GM19238 (cell line): ENCODE data around the gene AFAP1L2.

ENCODE experiments used
- DNase-seq: peaks from one replicate; pipeline ENCODE4 v3.0.0; 2011; ENCODE audit warnings: low spot score; ENCODE audit not compliant: insufficient read length

AFAP1L2 gene

DNA sequence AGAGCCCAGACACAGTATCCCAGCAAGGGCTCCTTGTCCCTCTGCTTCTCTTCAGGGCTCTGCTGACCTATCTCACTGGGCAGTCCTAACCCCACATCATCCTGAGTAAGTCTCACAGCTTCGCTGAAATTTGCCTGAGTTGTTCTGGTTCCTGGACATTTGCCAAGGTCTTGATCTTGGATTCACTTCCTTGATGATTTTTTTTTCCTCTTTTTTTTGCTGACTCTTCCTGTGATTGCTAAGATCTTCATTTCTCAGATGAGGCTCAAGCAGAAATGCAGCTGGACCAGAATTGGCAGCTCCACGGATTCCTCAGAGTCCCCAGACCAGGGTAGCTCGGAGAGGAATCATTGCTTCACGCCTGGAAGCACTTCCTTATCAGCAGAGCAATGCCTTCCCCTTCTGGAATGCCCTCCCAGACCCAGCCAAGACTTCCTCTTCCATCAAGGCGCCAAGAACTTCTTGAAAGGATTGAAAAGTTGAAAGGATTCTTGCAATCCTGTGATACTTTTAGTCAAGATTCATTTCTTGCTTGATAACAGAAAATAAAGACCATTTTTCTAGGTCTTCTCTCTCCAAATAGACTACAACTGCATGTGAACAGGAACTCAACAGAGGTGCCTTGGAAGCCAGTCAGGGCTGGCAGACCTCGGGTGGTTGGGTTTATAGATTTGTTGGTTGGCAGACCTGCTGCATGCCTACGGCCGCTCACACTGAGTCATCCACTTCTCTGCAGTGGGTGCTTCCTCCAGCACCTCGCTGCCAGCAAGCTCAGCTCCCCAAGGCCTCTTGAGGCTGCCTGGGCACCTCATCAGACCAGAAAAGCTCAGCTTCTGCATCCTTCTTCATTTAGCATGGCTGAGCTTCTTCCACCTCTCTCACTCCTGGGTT lies 8.8 kb upstream of the AFAP1L2 start:
- DNase-seq, result no peak

DNA sequence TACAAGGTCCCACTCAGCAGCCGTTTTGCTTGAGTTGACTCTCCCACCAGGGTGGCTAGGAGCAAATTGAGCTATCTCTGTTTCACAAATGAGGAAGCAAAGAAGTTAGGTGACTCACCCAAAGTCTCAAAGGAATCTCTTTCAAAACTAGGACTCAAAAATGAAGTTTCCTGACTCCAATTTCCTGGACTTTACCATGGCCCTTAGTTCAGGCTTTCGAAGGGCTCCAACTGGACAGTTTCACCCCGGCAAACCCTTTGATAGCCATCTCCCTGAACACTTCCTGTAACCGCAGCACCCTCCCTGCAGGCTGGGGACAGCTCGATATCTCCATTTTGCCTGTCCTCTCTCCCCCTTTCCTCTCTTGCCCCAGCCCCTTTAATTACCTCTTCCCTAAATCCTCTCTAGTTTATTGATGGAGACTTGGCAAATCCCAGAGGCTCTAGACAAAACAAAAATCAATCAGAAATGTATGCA lies 4.7 kb upstream of the AFAP1L2 start:
- no peak for DNase-seq

DNA sequence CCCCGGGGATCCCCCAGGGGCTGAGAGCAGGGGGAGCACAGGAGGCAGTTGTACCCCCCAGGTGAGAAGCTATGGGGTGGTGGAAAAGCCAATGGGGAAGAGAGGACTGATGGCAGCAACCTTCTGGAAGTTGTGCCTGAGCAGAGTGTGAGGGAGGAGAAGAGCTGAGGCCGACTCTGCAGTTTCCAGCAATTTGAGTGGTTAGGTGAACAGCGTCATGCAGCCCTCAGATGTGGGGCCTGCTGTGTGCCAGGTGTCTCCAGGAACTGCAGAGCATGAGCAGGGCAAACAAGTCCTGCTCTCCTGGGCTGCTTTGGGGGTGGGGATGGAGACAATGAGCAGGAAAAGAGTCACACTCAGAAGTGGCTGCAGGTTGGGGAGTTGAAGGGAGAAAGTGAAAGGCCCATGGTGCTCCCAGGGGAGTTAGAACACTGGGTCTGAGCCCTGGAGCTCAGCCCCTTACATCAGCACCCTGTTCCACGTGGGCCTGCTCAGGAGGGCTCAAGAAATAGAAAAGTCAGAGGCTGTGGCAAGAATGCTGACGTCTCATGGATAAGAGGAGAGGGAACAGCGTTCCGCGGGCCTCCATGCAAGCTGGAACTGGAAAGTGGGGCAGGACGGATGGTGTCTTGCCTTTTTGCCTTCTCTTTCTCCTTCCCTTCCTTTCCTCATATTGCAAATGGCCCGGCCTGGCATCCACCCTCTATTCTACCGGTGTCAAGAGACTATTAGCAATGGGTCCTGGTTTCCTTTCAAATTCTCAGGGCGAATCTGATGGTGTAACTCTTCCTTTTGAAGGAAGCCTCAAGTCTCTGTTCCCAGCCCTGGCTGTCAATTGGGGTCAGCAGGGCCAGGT lies 4.0 kb upstream of the AFAP1L2 start:
- DNase-seq, result no peak

DNA sequence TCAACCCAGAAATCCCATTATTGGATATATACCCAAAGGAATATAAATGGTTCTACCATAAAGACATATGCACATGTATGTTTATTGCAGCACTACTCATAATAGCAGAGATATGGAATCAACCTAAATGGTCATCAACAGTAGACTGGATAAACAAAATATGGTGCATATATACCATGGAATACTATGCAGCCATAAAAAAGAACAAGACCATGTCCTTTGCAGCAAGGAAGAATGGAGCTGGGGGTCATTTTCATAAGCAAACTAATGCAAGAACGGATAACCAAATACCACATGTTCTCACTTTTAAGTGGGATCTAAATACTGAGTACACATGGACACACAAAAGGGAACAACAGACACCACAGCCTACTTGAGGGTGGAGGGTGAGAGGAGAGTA lies 2.2 kb upstream of the AFAP1L2 start:
- DNase-seq, result no peak

DNA sequence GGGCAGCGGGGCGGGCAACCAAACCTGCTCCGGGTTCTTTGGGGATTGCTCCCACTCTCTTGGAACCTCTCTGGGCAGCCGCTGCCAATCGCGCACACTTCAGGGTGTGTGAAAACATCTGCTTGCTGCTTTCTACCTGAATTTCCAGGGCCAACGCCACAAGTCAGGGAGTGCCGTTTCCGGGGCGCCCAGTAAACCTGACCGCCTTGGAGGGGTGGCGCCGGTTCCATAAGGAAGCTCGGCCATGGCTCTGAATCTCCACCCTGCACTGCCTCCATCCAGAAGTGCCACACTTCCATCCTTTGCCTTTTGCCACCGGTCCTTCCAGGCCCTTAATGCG lies 679 bp upstream of the AFAP1L2 start:
- DNase-seq, result no peak

DNA sequence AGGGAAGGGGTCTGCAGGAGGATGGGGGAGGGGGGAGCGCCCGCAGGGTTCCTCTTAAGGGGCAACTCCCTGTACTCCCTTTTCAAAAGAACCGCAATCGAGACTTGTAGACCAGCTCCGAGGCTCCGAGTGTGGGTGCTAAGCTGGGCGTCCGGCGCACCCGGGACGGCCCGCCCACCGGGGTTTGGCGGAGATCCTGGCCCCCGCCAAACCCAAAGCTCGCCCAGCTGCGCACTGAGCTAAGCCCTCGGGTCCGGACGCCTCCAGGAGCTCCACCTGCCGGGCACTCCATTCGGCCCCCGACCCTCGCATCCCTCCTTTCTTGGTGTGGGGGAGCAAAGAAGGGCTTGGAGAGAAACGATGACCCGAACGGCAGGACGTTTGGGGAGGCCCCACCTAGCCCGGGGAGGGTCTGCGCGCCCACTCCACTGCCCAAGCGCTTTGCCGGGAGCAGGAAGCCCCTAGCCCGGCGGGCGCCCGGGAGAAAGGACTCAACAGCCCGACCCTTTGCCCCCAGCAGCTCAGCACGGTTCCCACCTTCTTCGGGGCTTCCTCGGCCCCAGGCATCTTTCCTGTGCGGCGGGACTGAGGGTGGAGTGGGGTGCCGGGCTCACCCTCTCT lies 651 bp downstream of the AFAP1L2 start:
- no peak for DNase-seq

DNA sequence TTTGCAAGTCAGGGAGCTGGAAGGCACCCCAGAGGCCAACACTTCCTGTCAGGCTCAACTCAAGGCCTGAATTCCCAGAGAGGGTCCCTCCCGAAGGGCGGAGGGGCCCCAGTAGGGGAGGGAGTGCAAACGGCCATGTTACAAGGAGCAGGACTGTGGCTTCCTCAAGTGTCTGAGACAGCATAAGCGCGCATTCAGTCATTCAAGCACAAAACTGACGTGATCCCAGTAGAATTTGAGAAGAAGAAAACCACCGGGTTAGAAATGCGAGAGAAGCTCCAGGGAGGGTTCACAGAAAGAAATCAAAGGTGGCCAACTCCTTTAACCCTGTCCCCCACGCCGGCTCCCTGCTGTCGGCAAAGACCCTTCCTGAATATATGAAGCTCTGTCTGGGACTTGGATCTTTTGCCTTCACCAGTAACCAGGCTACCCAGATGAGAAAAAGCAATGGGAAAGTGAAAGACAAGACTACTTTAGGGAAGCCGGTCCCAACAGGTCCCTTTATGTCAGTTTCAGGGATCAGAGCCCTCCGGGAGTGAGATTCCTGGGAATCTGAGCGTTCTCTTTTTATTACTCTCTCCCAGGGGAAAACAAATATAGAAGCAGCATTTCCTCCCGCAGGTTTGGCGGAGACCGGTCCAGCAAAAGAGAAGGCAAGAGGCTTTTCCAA lies 1.3 kb downstream of the AFAP1L2 start:
- no peak for DNase-seq

DNA sequence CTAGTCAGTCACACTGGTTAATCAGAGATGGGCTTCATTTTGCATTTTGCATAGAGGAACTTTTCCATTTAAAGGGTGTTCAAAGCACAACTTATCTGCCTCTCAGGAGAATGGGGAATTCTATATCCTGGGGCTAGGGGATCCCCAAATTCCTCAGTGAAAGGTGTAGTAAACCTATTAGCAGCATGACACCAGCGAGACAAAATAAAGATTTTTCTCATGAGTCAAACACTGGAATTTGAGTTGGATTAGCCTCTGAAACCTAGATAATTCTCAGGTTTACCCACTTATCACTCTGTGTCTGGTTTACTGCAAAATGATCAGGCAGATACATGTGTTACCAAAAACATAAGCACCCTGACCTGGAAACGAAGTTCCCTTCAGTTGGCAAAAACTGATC lies 2.1 kb downstream of the AFAP1L2 start:
- DNase-seq, result no peak

DNA sequence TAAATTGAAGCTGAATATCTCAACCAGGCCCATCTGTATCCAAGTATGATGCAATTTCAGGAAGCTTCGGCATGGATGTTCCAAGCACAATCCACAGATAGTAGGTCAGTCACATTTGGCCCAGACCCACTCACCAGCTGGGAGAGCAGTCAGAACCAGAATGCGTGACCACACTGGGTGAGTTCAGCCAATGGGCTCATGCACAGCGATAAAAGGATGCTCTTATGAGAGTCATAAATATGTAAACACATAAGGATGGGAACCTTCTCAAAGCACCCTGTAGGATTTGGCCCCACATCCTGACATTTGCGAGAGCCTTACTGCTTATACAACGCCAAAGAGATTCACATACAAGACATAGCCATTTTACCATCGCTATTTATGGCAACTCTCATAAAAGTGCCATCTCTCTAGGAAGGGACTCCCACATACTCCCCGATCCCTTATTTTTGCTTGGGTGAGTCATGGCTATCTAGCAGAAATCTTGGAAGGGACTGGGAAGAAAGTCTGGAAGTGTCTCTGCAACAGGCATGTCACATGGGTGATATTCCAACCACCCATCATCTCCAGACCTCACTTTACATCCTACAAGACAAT lies 3.0 kb downstream of the AFAP1L2 start:
- no peak for DNase-seq

DNA sequence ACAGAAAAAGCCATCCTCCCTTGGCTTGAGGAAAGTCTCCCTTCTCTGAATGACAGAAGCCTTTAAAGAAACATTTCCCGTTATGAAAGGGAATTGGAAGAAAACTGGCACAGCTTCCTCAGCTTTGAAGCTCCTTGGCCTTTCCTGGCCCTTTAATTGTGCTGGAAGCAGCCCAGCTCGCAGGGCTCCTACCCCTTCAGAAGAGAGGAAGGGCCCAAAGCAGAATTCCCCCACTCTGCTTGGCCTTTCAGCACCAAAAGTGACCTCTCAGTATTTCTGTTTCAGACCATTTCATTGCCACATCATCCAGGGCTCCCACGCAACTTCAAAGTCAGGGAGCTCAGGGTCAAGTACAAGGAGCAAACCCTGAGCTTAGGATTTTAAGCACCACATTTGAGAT lies 4.2 kb downstream of the AFAP1L2 start:
- DNase-seq, result no peak

DNA sequence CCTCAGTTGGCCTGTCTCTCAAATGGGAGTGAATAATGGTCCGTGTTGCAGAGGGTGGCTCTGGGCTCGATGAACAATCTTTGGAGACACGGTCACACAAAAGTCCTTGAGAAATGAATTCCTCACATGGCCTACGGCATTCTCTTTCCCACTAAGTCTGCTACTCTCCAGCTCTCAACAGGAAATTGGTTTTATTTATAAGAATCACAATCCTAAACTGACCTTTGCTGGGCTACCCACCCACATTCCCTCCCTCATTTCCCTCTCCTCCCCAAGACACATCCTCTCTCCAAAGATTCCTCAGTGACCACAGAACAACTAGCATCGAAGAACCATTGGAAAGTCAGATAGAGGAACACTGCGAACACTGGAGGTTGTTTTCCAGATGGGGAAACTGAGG lies 4.7 kb downstream of the AFAP1L2 start:
- no peak for DNase-seq

DNA sequence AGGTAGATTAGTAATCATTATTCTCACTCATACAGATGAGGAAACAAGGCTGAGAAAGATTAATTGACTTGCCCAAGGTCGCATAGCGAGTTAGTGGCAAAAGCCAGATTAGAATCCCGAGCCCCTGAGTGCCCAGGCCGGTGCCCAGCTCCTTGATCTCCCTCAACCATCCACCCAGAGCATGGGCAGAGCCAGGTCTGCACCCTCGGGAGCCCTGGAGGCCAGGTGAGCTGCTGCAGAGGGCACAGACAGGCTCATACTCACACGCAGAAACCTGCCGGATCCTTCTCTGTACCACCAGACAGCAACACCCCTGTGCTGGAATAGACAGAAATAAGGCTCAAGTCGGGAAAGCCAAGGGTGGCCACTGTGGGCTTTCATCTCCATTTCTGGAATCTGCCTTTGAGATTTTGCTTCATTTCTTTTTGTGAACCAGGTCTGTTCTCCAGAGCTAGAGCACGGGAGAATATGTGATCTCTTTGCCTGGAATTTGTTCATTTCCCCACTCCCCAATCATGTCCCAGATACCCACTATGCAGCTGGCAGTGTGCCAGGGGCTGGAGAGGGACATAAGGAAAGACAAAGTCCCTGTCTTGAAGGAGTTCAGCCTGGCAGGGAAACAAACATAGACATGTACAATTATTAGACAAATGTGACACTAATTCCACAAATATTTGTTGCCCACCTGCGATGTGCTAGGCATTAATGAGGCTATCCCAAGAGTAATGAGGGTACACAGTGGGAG lies 5.5 kb downstream of the AFAP1L2 start:
- no peak for DNase-seq

DNA sequence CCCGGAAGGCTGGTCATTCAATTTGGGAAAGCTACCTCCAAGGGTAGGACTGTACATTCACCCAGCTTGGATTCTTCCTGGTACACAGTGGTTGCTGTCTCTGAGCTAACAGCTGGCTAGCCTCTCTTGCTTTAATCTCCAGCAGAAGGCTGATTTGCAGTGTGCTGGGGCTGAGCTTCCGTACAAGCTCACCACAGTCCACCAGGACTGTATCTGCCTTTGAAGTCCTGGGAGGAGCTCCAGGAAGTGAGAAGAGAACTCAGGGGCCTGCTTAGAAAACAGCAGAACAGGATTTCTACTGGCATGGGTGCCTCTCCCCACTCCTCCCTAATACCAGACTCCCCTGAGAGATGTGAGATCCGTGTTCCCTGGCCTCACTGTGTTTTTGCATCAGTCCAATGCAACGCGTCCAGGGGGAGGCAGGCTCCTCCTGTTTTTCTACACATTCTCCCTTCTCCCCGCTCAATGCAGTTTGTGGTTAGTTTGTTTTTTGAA lies 6.6 kb downstream of the AFAP1L2 start:
- DNase-seq, result no peak

DNA sequence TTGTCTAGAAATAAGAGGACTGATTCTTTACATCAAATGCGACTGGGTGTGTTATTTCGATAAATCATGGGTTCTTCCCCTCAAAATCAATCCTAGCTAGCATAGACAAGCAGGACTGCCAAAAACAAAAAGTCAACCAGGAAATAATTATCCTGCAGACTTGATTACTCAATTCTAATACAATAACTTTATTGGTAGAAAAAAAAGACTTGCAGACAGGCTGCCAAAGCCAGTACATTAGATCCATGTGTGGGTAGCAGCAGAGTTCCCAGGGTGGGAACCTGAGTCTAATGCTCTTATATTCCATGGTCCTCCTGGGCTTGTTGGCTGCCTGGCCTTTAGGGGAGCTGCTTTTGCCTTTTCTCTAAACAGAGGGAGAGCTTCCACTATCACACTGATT lies 7.8 kb downstream of the AFAP1L2 start:
- no peak for DNase-seq

DNA sequence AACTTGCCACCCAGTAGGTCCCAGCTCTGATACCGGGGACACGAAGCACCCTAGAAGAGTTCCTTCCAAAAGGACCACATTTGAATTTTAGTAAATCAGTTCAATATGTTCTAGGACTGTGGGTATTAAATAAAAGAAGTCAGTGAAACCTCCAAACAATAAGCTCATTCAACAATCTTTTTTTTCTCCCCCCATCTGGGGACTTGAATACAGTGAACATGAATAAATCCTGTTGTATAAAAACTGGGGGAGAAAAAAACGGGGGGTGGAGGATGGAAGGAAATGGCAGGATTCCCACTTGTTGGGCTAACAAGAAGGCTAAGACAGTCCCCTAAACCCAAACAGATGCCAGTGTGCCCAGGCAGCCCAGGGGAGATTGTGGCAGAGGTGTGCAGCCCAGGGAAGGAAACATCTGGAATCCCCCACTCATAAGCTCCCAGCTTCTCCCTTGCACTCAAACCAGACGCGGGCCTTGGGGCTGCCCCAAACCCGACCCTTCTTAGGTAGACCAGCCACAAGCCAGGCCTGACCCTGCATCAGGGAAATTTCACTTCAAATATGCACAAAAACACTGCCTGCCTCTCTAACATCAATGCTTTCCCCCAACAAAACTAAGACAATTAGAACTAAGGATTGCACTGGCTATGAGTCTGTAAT lies 8.8 kb downstream of the AFAP1L2 start:
- DNase-seq, result no peak

DNA sequence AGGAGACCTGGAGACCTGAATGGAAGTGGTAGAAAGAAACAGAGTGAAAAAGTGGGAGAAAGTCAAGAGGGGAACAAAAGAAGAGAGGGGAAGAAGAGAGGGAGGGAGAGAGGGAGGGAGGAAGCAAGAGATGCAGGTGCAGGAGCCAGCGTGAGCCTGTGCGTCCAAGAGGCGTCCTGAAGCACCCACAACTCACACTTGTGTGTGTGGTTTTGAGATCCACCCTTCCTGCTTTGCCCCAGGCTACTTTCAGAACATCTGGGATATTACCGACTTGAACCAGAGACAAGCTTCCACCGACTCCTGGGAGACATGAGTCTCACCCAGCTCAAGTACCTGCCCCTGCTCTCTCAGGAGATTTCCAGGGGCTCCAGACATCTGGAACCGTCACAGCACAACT lies 9.8 kb downstream of the AFAP1L2 start:
- no peak for DNase-seq

DNA sequence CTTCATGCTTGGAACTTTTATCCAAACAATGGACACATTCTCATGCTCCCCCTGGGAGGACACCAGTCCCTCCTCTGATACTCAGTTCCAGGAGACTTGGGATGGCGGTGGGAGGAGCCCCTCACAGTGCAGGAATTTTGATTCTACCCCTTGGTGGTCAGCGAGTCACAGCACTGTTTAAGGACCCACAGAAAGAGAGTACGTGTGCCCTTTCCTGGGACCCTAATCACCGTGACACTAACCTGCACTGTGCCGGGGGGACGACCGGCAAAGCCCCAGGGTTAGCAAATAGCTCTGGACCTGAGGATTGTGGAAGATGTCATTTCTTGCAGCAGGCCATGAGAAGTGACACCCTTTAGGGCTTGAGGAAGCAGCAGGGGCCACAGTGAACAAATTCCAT lies 10.4 kb downstream of the AFAP1L2 start:
- DNase-seq, result no peak

DNA sequence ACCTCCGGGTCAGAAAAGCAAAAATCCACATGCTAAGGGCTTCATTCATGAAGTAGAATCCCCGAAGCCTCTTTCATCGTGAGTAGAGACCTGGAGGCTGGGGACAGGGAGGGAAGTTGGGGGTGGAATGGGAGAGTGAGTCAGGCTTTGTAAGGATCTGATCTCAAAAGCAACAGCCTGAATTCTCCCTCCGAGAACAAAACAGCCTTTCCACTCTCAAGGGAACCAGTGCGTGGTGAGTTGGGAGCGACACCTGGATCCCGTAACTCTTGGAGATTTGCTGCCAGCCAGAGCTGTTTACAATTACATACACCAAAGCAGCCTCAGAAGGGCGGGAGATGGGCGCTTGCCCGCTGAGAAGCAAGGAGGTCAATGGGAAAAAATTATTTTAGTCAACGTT lies 10.8 kb downstream of the AFAP1L2 start:
- DNase-seq, result no peak

DNA sequence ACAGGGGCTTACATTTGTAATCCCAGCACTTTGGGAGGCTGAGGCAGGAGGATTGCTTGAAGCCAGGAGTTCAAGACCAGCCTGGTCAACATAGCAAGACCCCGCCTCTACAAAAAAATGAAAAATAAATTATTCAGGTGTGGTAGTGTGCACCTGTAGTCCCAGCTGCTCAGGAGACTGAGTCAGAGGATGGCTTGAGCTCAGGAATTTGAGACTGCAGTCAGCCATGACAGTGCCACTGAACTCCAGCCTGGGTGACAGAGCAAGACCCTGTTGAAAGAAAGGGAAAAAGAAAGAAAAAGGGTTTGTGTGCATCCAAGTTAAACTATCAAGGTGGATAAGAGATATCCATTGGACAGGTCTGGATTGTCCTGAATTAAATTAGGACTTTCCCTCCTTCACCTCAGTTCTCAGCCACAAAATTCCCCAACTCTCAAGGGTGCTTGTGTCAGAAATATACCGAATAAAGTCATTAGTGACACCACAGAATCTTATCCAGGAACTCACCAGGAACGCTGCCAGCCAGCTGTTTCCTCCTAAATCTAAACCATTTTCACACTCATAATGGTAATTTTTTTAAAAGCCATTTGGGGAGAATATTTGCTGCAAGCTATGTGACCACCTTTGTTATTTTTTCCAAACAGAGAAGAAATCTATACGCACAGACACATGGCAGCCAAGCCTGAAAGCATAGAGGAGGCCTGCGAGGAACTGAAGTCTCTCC lies 12.0 kb downstream of the AFAP1L2 start:
- no peak for DNase-seq
